ENCODE results near the gene ZNF581. TPM values are rescaled to one million over a fixed set of nuclear protein-coding genes. Genes with fewer than 3 reads are reported as not detected.

The ZNF581 gene
- total RNA-seq, 1 experiment from 2014 or later, result 65.1 TPM

GRCh38 chr19:55679343-55680257, 36.2 kb downstream of the ZNF581 start:
- Mint-ChIP-seq H3K4me3 (no peak overlapping the region), H3K9me3 (no peaks in the 10 kb centered on the region; a peak in 1 of 5 replicates), H3K36me3 (ENCODE audit: insufficient read depth in 1 of 3, low read depth in 3 of 3) (peaks cover 16 to 48% (median 40%) of the 10 kb centered on the region in 3 experiments; a peak in 6 of 7 replicates), H3K27ac (no peak overlapping the region; a peak in 1 of 7 replicates), H3K27me3 (ENCODE audit: low read depth) (no peaks in the 10 kb centered on the region), H3K4me1 (peaks cover 12 to 14% of the 10 kb centered on the region in 2 experiments)
- Histone ChIP-seq H2BK15ac (ENCODE audit: low read depth, low read length) (no peak overlapping the region), H2BK12ac (ENCODE audit: insufficient read length, low read depth, low read length) (no peak overlapping the region), H4K20me1 (ENCODE audit: control insufficient read depth, insufficient read depth, insufficient read length) (no peaks in the 10 kb centered on the region), H3K23me2 (ENCODE audit: insufficient read length, low read depth, low read length, poor library complexity, severe bottlenecking) (peaks cover 6% of the 10 kb centered on the region), H4K8ac (replicated peaks; ENCODE audit: insufficient read length, low read depth, low read length) (no peak overlapping the region), H3K9me3 (ENCODE audit: control insufficient read depth, low read depth, low read length) (no peaks in the 10 kb centered on the region), H3T11ph (ENCODE audit: low read length) (no peak overlapping the region), H2AK5ac (ENCODE audit: insufficient read length, low read length) (no peak overlapping the region), H3K4ac (ENCODE audit: low read depth, low read length) (no peak overlapping the region), H3K18ac (ENCODE audit: insufficient read length, low read depth, low read length) (no peak overlapping the region), H3K27me3 (ENCODE audit: insufficient read depth, low read length) (no peaks in the 10 kb centered on the region), H3K79me1 (ENCODE audit: insufficient read depth, low read depth, low read length, poor library complexity, severe bottlenecking) (peaks cover 18% of the 10 kb centered on the region), H2BK120ac (ENCODE audit: low read depth, low read length, poor library complexity, severe bottlenecking) (no peak overlapping the region), H3K79me2 (ENCODE audit: insufficient read depth, low read length) (peaks cover 18% of the 10 kb centered on the region; the same call in 1 of the 2 replicates), H3K56ac (ENCODE audit: insufficient read length, low read depth, low read length) (no peak overlapping the region), H3K23ac (ENCODE audit: insufficient read length, low read depth, low read length) (no peak overlapping the region), H4K91ac (ENCODE audit: insufficient read length, low read depth, low read length) (no peak overlapping the region), H3K14ac (ENCODE audit: insufficient read depth, low read length) (no peak overlapping the region), H4K5ac (ENCODE audit: insufficient read length, low read depth, low read length) (no peak overlapping the region), H2BK20ac (ENCODE audit: low read depth, low read length, poor library complexity, severe bottlenecking) (no peak overlapping the region), H2BK5ac (ENCODE audit: insufficient read length, low read length) (no peak overlapping the region), H3K9ac (ENCODE audit: extremely low read depth, insufficient read length, low read length) (no peak overlapping the region), H3K4me1 (ENCODE audit: insufficient read depth, low read length) (no peaks in the 10 kb centered on the region), H3K4me2 (ENCODE audit: insufficient read depth, insufficient read length, low read length) (no peak overlapping the region), H2AFZ (ENCODE audit: low read length) (no peak overlapping the region), H3K27ac (ENCODE audit: insufficient read length, low read depth, low read length) (no peak overlapping the region)
- DNase-seq, result no peak
- TF ChIP-seq CTCF (conservative IDR thresholded peaks at IDR 0.05), result no peak
- no CpG with 5 or more reads among the region's 24 CpGs for WGBS (ENCODE audit: extremely low coverage, insufficient read length, low lambda C conversion rate)

Measured in H9 (cell line).